Esophagus muscularis mucosa (tissue), 4 donors: ENCODE measurements around the gene LTC4S.

ENCODE experiments used
- CTCF ChIP-seq, 3 experiments: fragments of 200-600 bp in 2 of 3; fragments of 450-650 bp in 1 of 3; sonication (generic) in 2 of 3; IDR thresholded peaks; one replicate each; pipeline ENCODE4 v1.5.1; 2017 to 2019; ENCODE audit warnings: antibody characterized with exemption in 3 of 3, mild to moderate bottlenecking in 2 of 3, moderate library complexity in 1 of 3
- EP300 ChIP-seq: sonication (generic); formaldehyde crosslinking; IDR thresholded peaks from one replicate; pipeline ENCODE4 v1.6.1; 2017; ENCODE audit warnings: antibody characterized with exemption
- POLR2A ChIP-seq: fragments of 450-650 bp; IDR thresholded peaks from one replicate; pipeline ENCODE4 v1.6.1; 2017; ENCODE audit warnings: antibody characterized with exemption, moderate library complexity, mild to moderate bottlenecking, low read depth
- POLR2AphosphoS5 ChIP-seq, 2 donors: sonication (generic); formaldehyde crosslinking; IDR thresholded peaks; one replicate each; pipeline ENCODE4 v1.6.1; 2017; ENCODE audit warnings: antibody characterized with exemption in 2 of 2

- TF ChIP-seq CTCF (IDR thresholded peaks at IDR 0.05) (no peak), POLR2A (no peak), POLR2AphosphoS5 (IDR thresholded peaks at IDR 0.05) (no peak), EP300 (no peak)
These were observed 5.5 kb upstream of the LTC4S start for GRCh38 chr5:179788193-179788854.
